SIG-M5 (cell line): ENCODE data around the gene UCKL1.

Source experiments
- DNase-seq: peaks from one replicate; lab custom pipeline; 2025; lab: John Stamatoyannopoulos, UW

Gene UCKL1

GRCh38 chr20:63958964-63959698 is 2.9 kb upstream of the UCKL1 start:
- no peak for DNase-seq

GRCh38 chr20:63958471-63958870 is 2.3 kb upstream of the UCKL1 start:
- no peak for DNase-seq

GRCh38 chr20:63957690-63958441 is 1.6 kb upstream of the UCKL1 start:
- DNase-seq: no peak

GRCh38 chr20:63957004-63957689 is 931 bp upstream of the UCKL1 start:
- no peak for DNase-seq

GRCh38 chr20:63956664-63957003 is 418 bp upstream of the UCKL1 start:
- no peak for DNase-seq

- DNase-seq: no peak
These were observed 862 bp downstream of the UCKL1 start for GRCh38 chr20:63955281-63955826.

GRCh38 chr20:63953764-63954429 is 2.3 kb downstream of the UCKL1 start:
- no peak for DNase-seq

- no peak for DNase-seq
These were observed 3.4 kb downstream of the UCKL1 start for GRCh38 chr20:63952769-63953168.

- DNase-seq: no peak
These were observed 4.0 kb downstream of the UCKL1 start for GRCh38 chr20:63952210-63952535.

GRCh38 chr20:63951398-63952209 is 4.6 kb downstream of the UCKL1 start:
- DNase-seq: no peak

GRCh38 chr20:63950701-63951397 is 5.4 kb downstream of the UCKL1 start:
- no peak for DNase-seq

- DNase-seq: no peak
These were observed 8.4 kb downstream of the UCKL1 start for GRCh38 chr20:63947638-63948456.

- DNase-seq: no peak
These were observed 9.1 kb downstream of the UCKL1 start for GRCh38 chr20:63946986-63947637.

GRCh38 chr20:63945921-63946920 is 10.0 kb downstream of the UCKL1 start:
- no peak for DNase-seq

GRCh38 chr20:63945031-63945658 is 11.1 kb downstream of the UCKL1 start:
- DNase-seq: no peak

GRCh38 chr20:63944078-63944941 is 11.9 kb downstream of the UCKL1 start:
- no peak for DNase-seq

GRCh38 chr20:63943808-63944077 is 12.5 kb downstream of the UCKL1 start:
- no peak for DNase-seq
